PC-3 (cell line): Measurements from ENCODE around the gene SCG2.

Experiments used
- CTCF ChIP-seq: fragments of 300-600 bp; sonication (generic); conservative IDR thresholded peaks from 2 replicates; pipeline ENCODE4 v1.5.1; 2017; ENCODE audit warnings: antibody characterized with exemption, low read depth, mild to moderate bottlenecking, low read length
- EZH2 ChIP-seq: fragments of 300-600 bp; sonication (generic); IDR thresholded peaks from one replicate; pipeline ENCODE4 v1.6.1; 2017; ENCODE audit warnings: antibody characterized with exemption, mild to moderate bottlenecking, low read length; ENCODE audit not compliant: unreplicated experiment
- EZH2phosphoT487 ChIP-seq: fragments of 300-600 bp; sonication (generic); IDR thresholded peaks from 2 replicates; pipeline ENCODE4 v1.6.1; 2018; ENCODE audit warnings: mild to moderate bottlenecking, antibody characterized with exemption, low read length, borderline replicate concordance

GRCh38 chr2:223604231-223604630 lies 2.1 kb upstream of the SCG2 start:
- TF ChIP-seq CTCF (no peak), EZH2 (no peak), EZH2phosphoT487 (no peak)
